B cell (primary cell): Measurements from ENCODE around the gene C20orf141. TPM values are rescaled to one million over a fixed set of nuclear protein-coding genes. Genes with fewer than 3 reads are reported as not detected.

Source experiments
- ATAC-seq: fragments of 200-7000 bp; cut with Tn5 transposase; one replicate; pipeline ENCODE4 v1.10.0; 2021; ENCODE audit warnings: low read depth, mild to moderate bottlenecking, moderate number of reproducible peaks, moderate library complexity
- CTCF ChIA-PET: fragments of 350-600 bp; sonication (Branson Sonifier 250); formaldehyde crosslinking; loops from one replicate; lab custom pipeline; 2021; ENCODE audit warnings: antibody characterized with exemption, inconsistent platforms; lab: Charles Lee
- POLR2A ChIA-PET: fragments of 350-600 bp; sonication (Branson Sonifier 250); formaldehyde crosslinking; loops from one replicate; lab custom pipeline; 2021; ENCODE audit warnings: antibody characterized with exemption; lab: Charles Lee
- DNase-seq: peaks from one replicate; pipeline ENCODE4 v3.0.0; 2013
- H2AFZ ChIP-seq: 2 replicates; pipeline ENCODE4 v1.6.1; 2012; ENCODE audit warnings: mild to moderate bottlenecking, low read depth, low read length; ENCODE audit not compliant: insufficient read depth, poor library complexity, severe bottlenecking
- H3K27ac ChIP-seq, 2 donors: 1 replicate in 1 of 2; 2 replicates in 1 of 2; pipeline ENCODE4 v1.5.1; 2012 to 2013; ENCODE audit warnings: low read length in 2 of 2, mild to moderate bottlenecking in 2 of 2, moderate library complexity in 1 of 2
- H3K27me3 ChIP-seq, 4 experiments: fragments of 200-600 bp in 1 of 4; sonication (generic) in 1 of 4; replicated peaks in 1 of 4; 1 replicate in 2 of 4; 2 replicates in 2 of 4; pipeline versions ENCODE4 v1.6.1 to v1.7.0; 2013 to 2016; ENCODE audit warnings: low read length in 3 of 4, mild to moderate bottlenecking in 2 of 4, mixed read lengths in 1 of 4, moderate library complexity in 1 of 4; ENCODE audit not compliant: insufficient read depth in 4 of 4, control insufficient read depth in 3 of 4; ENCODE audit errors: control extremely low read depth in 1 of 4
- H3K36me3 ChIP-seq, 2 experiments: replicated peaks in 1 of 2; 1 replicate in 1 of 2; 2 replicates in 1 of 2; pipeline versions ENCODE4 v1.6.1 to v1.7.1; 2013; ENCODE audit warnings: low read length in 1 of 2; ENCODE audit not compliant: insufficient read depth in 2 of 2, control insufficient read depth in 1 of 2; ENCODE audit errors: control extremely low read depth in 1 of 2, extremely low read depth in 1 of 2
- H3K4me1 ChIP-seq, 2 donors: fragments of 200-600 bp in 1 of 2; sonication (generic) in 1 of 2; 1 replicate in 1 of 2; 2 replicates in 1 of 2; pipeline versions ENCODE4 v1.5.1 to v1.6.1; 2013 to 2017; ENCODE audit warnings: low read length in 2 of 2; ENCODE audit not compliant: control insufficient read depth in 2 of 2, insufficient read depth in 2 of 2
- H3K4me2 ChIP-seq: replicated peaks from 2 replicates; pipeline ENCODE3; 2012; ENCODE audit warnings: mild to moderate bottlenecking, low read depth, low read length; ENCODE audit not compliant: poor library complexity, severe bottlenecking
- H3K4me3 ChIP-seq, 5 experiments: fragments of 200-600 bp in 1 of 5; sonication (generic) in 1 of 5; 1 replicate in 3 of 5; 2 replicates in 2 of 5; pipeline versions ENCODE4 v1.5.1 to v1.7.0; 2011 to 2016; ENCODE audit warnings: low read length in 4 of 5, mild to moderate bottlenecking in 4 of 5, low read depth in 2 of 5, control low read depth in 1 of 5, moderate library complexity in 1 of 5; ENCODE audit not compliant: insufficient read depth in 1 of 5; ENCODE audit errors: control extremely low read depth in 1 of 5, extremely low read depth in 1 of 5
- H3K79me2 ChIP-seq: fragments of 200-600 bp; sonication (generic); one replicate; pipeline ENCODE4 v1.6.0; 2016; ENCODE audit warnings: low read length; ENCODE audit not compliant: control insufficient read depth, insufficient read depth
- H3K9ac ChIP-seq: fragments of 200-600 bp; sonication (generic); 2 replicates; pipeline ENCODE4 v1.6.1; 2017; ENCODE audit warnings: mild to moderate bottlenecking, low read length, moderate library complexity
- H3K9me3 ChIP-seq, 3 donors: one replicate each; pipeline versions ENCODE4 v1.6.1 to v1.7.1; 2013; ENCODE audit warnings: low read length in 2 of 3; ENCODE audit not compliant: control insufficient read depth in 2 of 3, insufficient read depth in 1 of 3; ENCODE audit errors: control extremely low read depth in 1 of 3
- H4K20me1 ChIP-seq: 2 replicates; pipeline ENCODE4 v1.6.0; 2012; ENCODE audit warnings: mild to moderate bottlenecking, low read length; ENCODE audit not compliant: insufficient read depth, control insufficient read depth, poor library complexity, severe bottlenecking
- H3K27ac Mint-ChIP-seq: one replicate; pipeline ENCODE4 v1.8.0; 2021; ENCODE audit warnings: mixed read lengths
- H3K27me3 Mint-ChIP-seq: one replicate; pipeline ENCODE4 v1.8.0; 2021; ENCODE audit warnings: mixed read lengths
- H3K4me1 Mint-ChIP-seq: one replicate; pipeline ENCODE4 v1.8.0; 2021; ENCODE audit warnings: mixed read lengths
- H3K4me3 Mint-ChIP-seq: one replicate; pipeline ENCODE4 v1.8.0; 2021; ENCODE audit warnings: mixed read lengths
- H3K9me3 Mint-ChIP-seq: one replicate; pipeline ENCODE4 v1.8.0; 2022; ENCODE audit warnings: mixed read lengths; ENCODE audit not compliant: insufficient read depth
- EZH2 ChIP-seq: IDR thresholded peaks from 2 replicates; pipeline ENCODE4 v1.6.1; 2012; ENCODE audit warnings: borderline replicate concordance, low read depth, mild to moderate bottlenecking, moderate library complexity, low read length; ENCODE audit not compliant: insufficient read depth, poor library complexity, severe bottlenecking
- WGBS: methylation state at CpG from one replicate; pipeline ENCODE4 v1.1.5; 2013; ENCODE audit warnings: missing lambda C conversion rate; ENCODE audit not compliant: insufficient coverage; 5-methylcytosine and 5-hydroxymethylcytosine counted together
- intact Hi-C: fragments of 100-400 bp; cut with micrococcal nuclease; formaldehyde crosslinking; loops from one replicate; pipeline ENCODE4 v1.10.0; 2022
- polyA plus RNA-seq: library from polyadenylated mRNA; depleted of rRNA; stranded (reverse); fragments of >200 nt; gene quantifications from 2 replicates; pipeline ENCODE4 v1.2.3, GENCODE V29; 2012
- total RNA-seq, 2 donors: library from RNA; stranded (reverse); fragments of 120-200 nt in 1 of 2; gene quantifications; 1 replicate in 1 of 2; 2 replicates in 1 of 2; pipeline versions ENCODE4 v1.2.3 to v1.2.4, GENCODE V29; 2013 to 2022
- TF ChIP-seq, protein P1 (sequence below): fragments of 200-600 bp; IDR thresholded peaks from one replicate; pipeline ENCODE4 v1.8.0; 2022; ENCODE audit warnings: antibody characterized with exemption, mild to moderate bottlenecking

C20orf141 gene
- total and polyA plus RNA-seq, 2 donors (not counting 1 experiment from before 2014, with no cell fraction given), result not detected

DNA sequence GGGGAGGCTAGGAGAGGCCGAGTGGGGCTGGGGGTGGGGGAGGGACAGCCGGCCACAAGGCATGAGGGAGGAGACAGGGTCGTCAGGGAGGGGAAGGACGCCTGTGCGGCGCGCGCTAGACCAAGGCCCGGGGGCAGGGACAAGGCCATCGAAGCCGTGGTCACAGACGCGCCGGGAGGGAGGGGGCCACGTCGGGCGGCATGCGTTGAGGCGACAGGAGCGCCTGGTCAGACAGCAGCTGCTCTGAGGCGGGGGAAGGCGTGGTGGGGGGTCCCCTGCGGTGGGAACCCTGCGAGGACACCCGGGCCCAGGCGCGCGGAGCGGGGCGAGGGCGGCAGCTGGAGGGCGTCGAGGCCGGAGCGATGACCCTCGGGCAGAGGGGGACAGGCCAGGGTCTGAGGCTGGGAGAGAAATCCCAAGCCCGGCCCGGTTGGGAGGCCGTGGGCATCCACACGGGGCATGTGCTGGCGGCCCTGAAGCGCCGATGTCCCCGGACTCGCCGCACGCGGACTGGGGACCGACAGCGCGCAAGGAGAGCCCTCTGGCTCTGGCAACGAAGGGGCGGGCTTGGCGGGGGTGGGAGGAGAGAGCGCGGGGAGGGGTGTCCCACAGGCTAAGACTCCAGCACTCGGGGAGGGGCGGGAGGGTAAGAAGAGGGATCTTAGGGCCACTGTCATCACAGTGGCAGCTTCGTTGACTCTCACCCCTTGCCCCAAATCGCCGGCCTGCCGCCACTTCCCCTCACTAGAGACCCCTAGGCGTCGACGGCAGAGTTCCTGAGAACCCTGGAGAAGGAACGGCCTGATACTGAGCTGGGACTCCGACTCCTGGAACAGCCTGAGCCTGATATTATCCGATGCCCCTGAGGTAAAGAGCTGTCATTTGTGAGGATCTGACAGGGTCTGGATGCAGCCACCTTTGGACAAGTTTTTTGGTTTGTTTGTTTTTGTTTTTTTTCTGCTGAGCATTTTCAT is 6.4 kb downstream of the C20orf141 start:
- intact Hi-C loops, result no loop called here
- CTCF ChIA-PET, result no interaction called here
- peaks cover 42% of the 10 kb centered on the region for H3K27me3 Mint-ChIP-seq

More for the DNA sequence above, 6.4 kb downstream of the C20orf141 start:
- H3K27ac Mint-ChIP-seq, result no peak overlapping the region
- no peak overlapping the region for H3K4me3 Mint-ChIP-seq
- H3K4me3 ChIP-seq, result no peak overlapping the region
- ATAC-seq, result no peak
- H3K4me2 ChIP-seq, result no peak overlapping the region
- H3K79me2 ChIP-seq, result no peaks in the 10 kb centered on the region
- H3K4me1 Mint-ChIP-seq, result peaks cover 9% of the 10 kb centered on the region
- H3K9me3 ChIP-seq, result no peaks in the 10 kb centered on the region
- WGBS, result 21% methylated on average over 59 of the region's 68 CpGs
- no peak overlapping the region for H3K9ac ChIP-seq
- TF ChIP-seq, protein P1, sequence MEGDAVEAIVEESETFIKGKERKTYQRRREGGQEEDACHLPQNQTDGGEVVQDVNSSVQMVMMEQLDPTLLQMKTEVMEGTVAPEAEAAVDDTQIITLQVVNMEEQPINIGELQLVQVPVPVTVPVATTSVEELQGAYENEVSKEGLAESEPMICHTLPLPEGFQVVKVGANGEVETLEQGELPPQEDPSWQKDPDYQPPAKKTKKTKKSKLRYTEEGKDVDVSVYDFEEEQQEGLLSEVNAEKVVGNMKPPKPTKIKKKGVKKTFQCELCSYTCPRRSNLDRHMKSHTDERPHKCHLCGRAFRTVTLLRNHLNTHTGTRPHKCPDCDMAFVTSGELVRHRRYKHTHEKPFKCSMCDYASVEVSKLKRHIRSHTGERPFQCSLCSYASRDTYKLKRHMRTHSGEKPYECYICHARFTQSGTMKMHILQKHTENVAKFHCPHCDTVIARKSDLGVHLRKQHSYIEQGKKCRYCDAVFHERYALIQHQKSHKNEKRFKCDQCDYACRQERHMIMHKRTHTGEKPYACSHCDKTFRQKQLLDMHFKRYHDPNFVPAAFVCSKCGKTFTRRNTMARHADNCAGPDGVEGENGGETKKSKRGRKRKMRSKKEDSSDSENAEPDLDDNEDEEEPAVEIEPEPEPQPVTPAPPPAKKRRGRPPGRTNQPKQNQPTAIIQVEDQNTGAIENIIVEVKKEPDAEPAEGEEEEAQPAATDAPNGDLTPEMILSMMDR, result no peak
- TF ChIP-seq EZH2, result no peak
- no peaks in the 10 kb centered on the region for H4K20me1 ChIP-seq
- no peak overlapping the region for H2AFZ ChIP-seq
- no peaks in the 10 kb centered on the region for H3K9me3 Mint-ChIP-seq
- DNase-seq, result no peak
- H3K27me3 ChIP-seq, result peaks cover 0 to 44% (median 20%) of the 10 kb centered on the region in 4 experiments
- no peaks in the 10 kb centered on the region for H3K36me3 ChIP-seq
- H3K27ac ChIP-seq, result no peak overlapping the region
- H3K4me1 ChIP-seq, result peaks cover 0 to 3% of the 10 kb centered on the region in 2 donors
- POLR2A ChIA-PET, result interaction anchor here (0.6 kb wide), 1 partner anchor 11 kb away, joined by 9 read pairs; no protein-coding TSS in a partner anchor
